Activated CD8-positive, alpha-beta T cell treated with anti-CD3 and anti-CD28 coated beads for 36 hours (primary cell): ENCODE measurements around the gene HOXD13. TPM values are rescaled to one million over a fixed set of nuclear protein-coding genes. Genes with fewer than 3 reads are reported as not detected.

Experiments
- ATAC-seq: fragments of 200-7000 bp; cut with Tn5 transposase; one replicate; pipeline ENCODE4 v1.10.0; 2021; ENCODE audit warnings: mild to moderate bottlenecking, moderate library complexity
- CTCF ChIA-PET: fragments of 350-600 bp; sonication (Branson Sonifier 250); formaldehyde crosslinking; loops from one replicate; lab custom pipeline; 2021; ENCODE audit warnings: antibody characterized with exemption; lab: Charles Lee
- POLR2A ChIA-PET: fragments of 350-600 bp; sonication (Branson Sonifier 250); formaldehyde crosslinking; loops from one replicate; lab custom pipeline; 2021; ENCODE audit warnings: antibody characterized with exemption; lab: Charles Lee
- DNase-seq: peaks from one replicate; pipeline ENCODE4 v3.0.0-alpha.2; 2020
- H3K27ac Mint-ChIP-seq: one replicate; pipeline ENCODE4 v1.8.0; 2021; ENCODE audit warnings: mild to moderate bottlenecking, mixed read lengths
- H3K27me3 Mint-ChIP-seq: one replicate; pipeline ENCODE4 v1.8.0; 2021; ENCODE audit warnings: mixed read lengths
- H3K36me3 Mint-ChIP-seq: one replicate; pipeline ENCODE4 v1.8.0; 2021; ENCODE audit warnings: low read depth, mixed read lengths
- H3K4me1 Mint-ChIP-seq: one replicate; pipeline ENCODE4 v1.8.0; 2021; ENCODE audit warnings: low read depth, mixed read lengths
- H3K4me3 Mint-ChIP-seq: one replicate; pipeline ENCODE4 v1.8.0; 2021; ENCODE audit warnings: mild to moderate bottlenecking, moderate library complexity, mixed read lengths
- H3K9me3 Mint-ChIP-seq: one replicate; pipeline ENCODE4 v1.8.0; 2021; ENCODE audit warnings: mixed read lengths
- intact Hi-C: fragments of 100-400 bp; cut with micrococcal nuclease; formaldehyde crosslinking; loops from one replicate; pipeline ENCODE4 v1.10.0; 2022
- total RNA-seq, 2 experiments: library from RNA; stranded (reverse); gene quantifications; one replicate each; pipeline ENCODE4 v1.2.3, GENCODE V29; 2021
- TF ChIP-seq, protein P1 (sequence below): fragments of 200-600 bp; IDR thresholded peaks from one replicate; pipeline ENCODE4 v1.8.0; 2022; ENCODE audit warnings: antibody characterized with exemption, mild to moderate bottlenecking

Gene HOXD13
- total RNA-seq, 2 experiments from 2014 or later: not detected

DNA sequence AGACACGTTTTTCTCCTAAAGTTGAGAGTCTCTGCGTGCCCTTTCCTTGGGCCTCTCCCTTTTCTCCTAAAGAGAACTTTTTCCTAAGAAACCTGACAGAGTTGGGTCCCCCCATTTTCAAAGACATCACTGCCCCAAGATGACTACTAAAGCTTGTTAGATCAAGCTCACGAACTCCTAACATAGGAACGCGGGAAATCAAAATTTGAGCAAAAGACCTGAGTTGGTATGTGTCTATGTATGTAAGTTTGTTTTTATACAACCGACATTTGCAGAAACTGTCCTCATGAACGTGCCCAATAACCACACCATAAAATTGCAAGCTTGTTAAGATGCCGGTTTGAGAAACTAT is 1.4 kb downstream of the HOXD13 start:
- TF ChIP-seq, protein P1, sequence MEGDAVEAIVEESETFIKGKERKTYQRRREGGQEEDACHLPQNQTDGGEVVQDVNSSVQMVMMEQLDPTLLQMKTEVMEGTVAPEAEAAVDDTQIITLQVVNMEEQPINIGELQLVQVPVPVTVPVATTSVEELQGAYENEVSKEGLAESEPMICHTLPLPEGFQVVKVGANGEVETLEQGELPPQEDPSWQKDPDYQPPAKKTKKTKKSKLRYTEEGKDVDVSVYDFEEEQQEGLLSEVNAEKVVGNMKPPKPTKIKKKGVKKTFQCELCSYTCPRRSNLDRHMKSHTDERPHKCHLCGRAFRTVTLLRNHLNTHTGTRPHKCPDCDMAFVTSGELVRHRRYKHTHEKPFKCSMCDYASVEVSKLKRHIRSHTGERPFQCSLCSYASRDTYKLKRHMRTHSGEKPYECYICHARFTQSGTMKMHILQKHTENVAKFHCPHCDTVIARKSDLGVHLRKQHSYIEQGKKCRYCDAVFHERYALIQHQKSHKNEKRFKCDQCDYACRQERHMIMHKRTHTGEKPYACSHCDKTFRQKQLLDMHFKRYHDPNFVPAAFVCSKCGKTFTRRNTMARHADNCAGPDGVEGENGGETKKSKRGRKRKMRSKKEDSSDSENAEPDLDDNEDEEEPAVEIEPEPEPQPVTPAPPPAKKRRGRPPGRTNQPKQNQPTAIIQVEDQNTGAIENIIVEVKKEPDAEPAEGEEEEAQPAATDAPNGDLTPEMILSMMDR: no peak
- POLR2A ChIA-PET: no interaction called here
- peaks cover 84% of the 10 kb centered on the region for H3K27me3 Mint-ChIP-seq
- no peak for ATAC-seq
- no peak overlapping the region for H3K27ac Mint-ChIP-seq
- no peak for DNase-seq
- H3K9me3 Mint-ChIP-seq: no peaks in the 10 kb centered on the region
- H3K36me3 Mint-ChIP-seq: peaks cover 3% of the 10 kb centered on the region
- CTCF ChIA-PET: interaction anchor here (3.0 to 6.1 kb wide), 3 partner anchors 9 to 405 kb away, joined by 8 to 94 read pairs (median 28); no protein-coding TSS in a partner anchor
- intact Hi-C loops: no loop called here
- no peak overlapping the region for H3K4me3 Mint-ChIP-seq
- peaks cover 19% of the 10 kb centered on the region for H3K4me1 Mint-ChIP-seq

- H3K27ac Mint-ChIP-seq: no peak overlapping the region
- intact Hi-C loops: no loop called here
- TF ChIP-seq, protein P1: no peak
- CTCF ChIA-PET: interaction anchor here (1.0 to 6.1 kb wide), 5 partner anchors 9 to 843 kb away, joined by 3 to 94 read pairs (median 8); no protein-coding TSS in a partner anchor
- no peaks in the 10 kb centered on the region for H3K9me3 Mint-ChIP-seq
- ATAC-seq (no peak), DNase-seq (no peak)
- peaks cover 3% of the 10 kb centered on the region for H3K36me3 Mint-ChIP-seq
- POLR2A ChIA-PET: no interaction called here
- no peak overlapping the region for H3K4me3 Mint-ChIP-seq
- H3K27me3 Mint-ChIP-seq: peaks cover 85% of the 10 kb centered on the region
- H3K4me1 Mint-ChIP-seq: peaks cover 19% of the 10 kb centered on the region
These were observed 1.8 kb downstream of the HOXD13 start for GRCh38 chr2:176094349-176094748.

- Mint-ChIP-seq H3K9me3 (no peaks in the 10 kb centered on the region), H3K27ac (no peak overlapping the region), H3K27me3 (peaks cover 82% of the 10 kb centered on the region), H3K36me3 (peaks cover 3% of the 10 kb centered on the region), H3K4me3 (no peak overlapping the region), H3K4me1 (peaks cover 19% of the 10 kb centered on the region)
- intact Hi-C loops: loop anchor here (5.0 kb wide), 1 partner anchor 728 kb away; no protein-coding TSS in a partner anchor
- CTCF ChIA-PET: interaction anchor here (0.9 to 6.1 kb wide), 15 partner anchors 8 to 844 kb away, joined by 3 to 94 read pairs (median 4); partner anchors contain the start of gene HOXD4
- POLR2A ChIA-PET: no interaction called here
- DNase-seq (no peak), ATAC-seq (no peak)
- TF ChIP-seq, protein P1: no peak
These were observed 2.9 kb downstream of the HOXD13 start for GRCh38 chr2:176095421-176095820.

DNA sequence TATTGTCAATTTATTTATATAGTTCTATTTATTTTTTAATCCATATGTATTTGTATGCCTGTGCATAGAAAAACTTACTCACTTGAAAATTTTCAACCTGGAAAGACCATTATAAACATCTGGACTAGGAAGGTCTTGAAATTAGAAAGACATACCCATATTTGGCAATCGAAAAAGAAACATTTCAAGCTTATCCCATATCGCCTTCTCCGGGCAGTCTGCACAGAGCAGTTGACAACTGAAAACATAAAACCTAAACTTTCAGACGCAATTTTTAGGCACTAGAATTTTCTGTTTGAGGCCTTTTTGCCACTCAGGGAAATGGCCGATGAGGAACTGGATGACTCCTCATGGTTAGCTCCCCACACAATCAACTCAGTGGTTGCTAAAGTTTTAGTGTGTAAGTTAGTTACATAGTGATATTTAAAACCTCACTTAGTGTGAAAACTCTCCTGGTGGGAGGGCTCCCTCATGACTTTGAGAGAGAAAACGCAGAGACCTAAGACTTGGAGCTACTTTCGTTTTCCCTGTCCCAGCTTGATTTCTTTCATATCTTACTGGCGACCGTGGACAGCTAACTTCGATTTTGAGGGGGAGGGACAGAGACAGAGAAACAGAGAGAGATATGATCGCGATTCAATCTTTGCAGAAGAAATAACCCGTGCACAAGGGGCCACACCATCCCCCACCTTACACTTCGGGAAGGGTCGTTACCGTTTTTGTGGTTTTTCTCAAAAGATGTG is 3.9 kb downstream of the HOXD13 start:
- no peak for ATAC-seq
- CTCF ChIA-PET: interaction anchor here (0.6 to 6.1 kb wide), 20 partner anchors 9 to 1755 kb away, joined by 3 to 94 read pairs (median 4); partner anchors contain the start of gene HOXD4
- intact Hi-C loops: loop anchor here (5.0 kb wide), 1 partner anchor 729 kb away; no protein-coding TSS in a partner anchor
- DNase-seq: no peak
- peaks cover 82% of the 10 kb centered on the region for H3K27me3 Mint-ChIP-seq
- H3K27ac Mint-ChIP-seq: no peak overlapping the region
- H3K4me1 Mint-ChIP-seq: peaks cover 19% of the 10 kb centered on the region
- H3K9me3 Mint-ChIP-seq: no peaks in the 10 kb centered on the region
- POLR2A ChIA-PET: no interaction called here
- TF ChIP-seq, protein P1: no peak
- peak overlapping the region; percentile 35 for H3K4me3 Mint-ChIP-seq
- peaks cover 3% of the 10 kb centered on the region for H3K36me3 Mint-ChIP-seq
